Islet precursor cell (in vitro differentiated cells): ENCODE measurements around the gene DCTN3.

Experiments used
- DNase-seq: peaks from one replicate; pipeline ENCODE4 v3.0.0-alpha.2; 2018

Gene DCTN3

DNA sequence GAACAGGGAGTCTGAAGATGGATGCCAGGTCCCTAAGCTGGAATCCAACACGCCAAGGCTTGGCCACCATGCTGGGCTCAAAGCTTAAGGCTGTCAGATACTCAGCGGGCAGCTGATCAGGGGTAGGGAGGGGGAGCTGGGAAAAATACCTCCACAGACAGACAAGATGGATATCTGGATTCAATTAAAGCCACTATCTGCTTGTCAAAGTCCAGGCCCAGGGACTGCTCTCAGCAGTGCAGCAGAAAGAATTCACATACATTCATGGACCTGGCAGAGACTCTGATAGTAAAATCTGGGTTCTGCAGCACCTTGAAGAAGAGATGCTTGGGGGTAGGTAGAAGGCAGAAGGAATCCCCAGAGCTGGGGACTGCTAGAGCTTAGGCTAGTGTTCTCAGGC, 5.2 kb downstream of the DCTN3 start:
- no peak for DNase-seq

DNA sequence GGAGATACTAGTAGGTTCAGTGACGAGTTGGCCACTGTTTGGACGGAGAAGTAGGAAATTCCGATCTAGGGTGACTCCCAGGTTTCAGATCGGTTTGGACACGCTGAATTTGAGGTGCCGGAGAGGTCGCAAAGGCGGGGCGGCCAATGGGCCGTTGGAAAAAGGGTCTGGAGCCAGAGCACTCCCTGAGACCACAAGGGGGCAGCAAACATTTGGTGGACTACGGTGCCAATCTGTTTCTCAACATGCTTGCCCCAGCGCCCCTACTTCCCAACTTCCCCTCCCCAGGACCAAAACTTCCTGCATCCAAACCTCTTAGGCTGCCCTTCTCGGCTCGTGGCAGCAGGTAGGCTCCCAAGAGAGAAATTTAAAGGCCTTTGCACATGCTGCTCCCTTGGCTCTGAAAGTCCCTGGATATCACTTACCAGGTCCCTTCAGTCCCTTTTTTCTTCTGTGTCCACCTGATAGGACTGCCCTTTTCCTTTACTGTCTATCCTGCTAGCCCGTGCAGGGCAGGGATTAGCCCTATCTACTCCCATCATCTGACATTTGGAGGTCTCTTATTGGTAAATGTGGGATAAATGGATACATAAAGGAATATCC, 7.4 kb downstream of the DCTN3 start:
- peak; percentile 78 for DNase-seq

DNA sequence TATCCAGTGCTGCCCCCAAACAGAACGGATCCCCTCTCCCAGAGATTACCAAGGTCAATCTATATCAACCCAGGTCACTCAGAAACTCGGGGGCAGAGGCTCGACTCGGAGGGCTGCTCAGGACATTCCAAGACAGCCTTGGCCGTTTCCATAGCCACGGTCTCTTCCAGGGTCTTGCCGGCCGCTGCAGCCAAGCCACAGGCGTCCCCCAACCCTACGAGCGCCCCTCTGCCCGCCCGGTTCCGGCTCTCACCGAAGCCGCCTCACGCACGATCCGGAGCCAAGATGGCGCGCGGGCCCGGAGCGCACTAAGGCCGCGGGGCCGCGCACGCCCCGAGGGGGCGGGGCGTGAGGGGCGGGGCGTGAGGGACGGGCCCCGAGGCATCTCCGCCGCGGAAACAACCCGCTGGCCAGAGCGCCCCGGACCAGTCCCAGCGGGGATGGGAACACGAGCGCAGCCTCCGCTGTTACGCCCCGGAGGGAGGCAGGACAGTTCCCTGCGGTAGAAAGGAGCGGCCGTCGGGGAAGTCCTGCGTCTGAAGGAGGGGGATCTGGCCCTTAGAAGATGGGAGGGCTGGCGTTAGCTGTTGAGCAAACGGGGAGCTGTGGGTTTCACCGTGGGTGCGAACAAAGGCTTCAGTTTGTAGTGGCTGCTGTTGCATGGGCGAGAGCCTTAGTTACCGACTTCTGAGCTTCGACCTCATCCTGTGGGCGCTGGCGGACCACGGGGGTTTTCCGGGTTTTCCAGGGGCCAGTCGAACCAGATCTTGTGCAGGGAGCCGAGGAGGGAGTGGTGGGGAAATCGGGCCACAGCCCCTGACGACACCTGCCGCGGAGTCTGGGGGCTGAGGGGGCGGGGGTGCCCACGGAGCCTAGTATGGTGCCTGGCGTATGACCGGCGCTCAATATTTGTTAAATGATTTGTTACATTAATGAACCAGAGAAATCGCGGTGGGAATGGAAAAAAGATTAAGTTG, 8.2 kb downstream of the DCTN3 start, which contains the start of gene RPP25L:
Gene RPP25L (minus strand): TSS at position 287 of the 977 bp plus-strand sequence. CDS start 801 bp downstream, outside the sequence.
- DNase-seq = peak; percentile 88

DNA sequence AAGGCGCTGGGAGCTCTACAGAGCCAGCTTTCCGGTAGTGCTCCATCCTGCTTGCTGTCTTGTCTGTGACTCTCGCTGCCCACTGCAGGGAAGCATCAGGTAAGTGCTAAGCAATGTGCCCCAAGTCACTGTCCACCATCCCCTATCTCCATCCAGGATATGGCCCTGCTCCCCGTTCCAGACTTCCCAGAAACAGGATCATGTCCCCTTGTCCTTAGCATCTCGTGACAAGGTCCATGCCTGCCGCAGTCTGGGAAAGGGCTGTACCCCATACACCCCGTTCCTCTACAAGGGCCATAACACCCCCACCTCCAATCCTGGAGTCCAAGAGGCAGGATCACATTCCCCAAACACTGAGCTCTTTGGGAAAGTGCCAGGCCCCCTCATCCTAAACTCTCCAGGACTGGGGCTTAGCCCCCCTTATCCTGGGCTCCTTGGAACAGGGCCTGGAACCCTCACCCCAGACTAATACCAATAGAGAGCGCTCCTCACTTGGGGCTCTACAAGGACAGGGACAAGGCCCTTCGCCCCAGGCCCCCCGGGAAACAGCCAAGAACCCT, 9.0 kb downstream of the DCTN3 start:
- DNase-seq = no peak

DNA sequence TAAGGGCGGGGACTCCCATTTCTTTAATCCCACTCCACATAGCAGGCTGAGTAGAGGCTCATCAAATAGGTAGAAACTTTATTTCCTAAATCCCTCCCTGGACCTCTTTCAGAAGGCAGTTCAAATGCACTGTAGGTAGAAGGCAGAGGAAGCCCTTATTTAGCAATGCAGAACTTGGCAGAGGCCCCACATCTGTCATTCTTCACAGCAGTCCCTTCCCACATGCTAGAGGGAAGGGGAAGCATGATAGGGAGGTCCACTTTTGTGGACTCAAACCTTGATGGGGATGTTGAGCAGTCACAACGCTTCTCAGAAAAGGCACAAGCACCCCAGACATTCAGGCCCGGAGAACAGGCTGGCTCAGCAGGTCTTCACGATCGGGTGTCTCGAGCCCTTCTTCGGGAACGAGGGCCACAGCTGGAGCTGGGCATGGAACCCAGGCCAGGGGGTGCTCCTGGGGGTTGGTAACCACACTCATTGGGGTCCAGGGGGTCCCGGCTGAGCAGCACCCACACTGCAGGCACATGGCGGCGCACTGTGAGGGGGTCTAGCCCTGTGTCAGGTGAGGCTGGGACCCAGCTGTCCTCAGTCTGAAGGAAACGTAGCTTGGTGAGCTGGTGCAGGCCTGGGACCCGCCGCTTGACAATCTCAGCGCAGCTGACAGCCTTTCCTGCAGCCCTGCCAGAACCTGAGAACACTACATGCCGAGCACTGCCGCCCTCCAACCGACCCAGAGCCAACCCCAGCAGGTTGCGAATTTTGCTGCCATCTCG, 9.7 kb downstream of the DCTN3 start:
- DNase-seq = no peak

DNA sequence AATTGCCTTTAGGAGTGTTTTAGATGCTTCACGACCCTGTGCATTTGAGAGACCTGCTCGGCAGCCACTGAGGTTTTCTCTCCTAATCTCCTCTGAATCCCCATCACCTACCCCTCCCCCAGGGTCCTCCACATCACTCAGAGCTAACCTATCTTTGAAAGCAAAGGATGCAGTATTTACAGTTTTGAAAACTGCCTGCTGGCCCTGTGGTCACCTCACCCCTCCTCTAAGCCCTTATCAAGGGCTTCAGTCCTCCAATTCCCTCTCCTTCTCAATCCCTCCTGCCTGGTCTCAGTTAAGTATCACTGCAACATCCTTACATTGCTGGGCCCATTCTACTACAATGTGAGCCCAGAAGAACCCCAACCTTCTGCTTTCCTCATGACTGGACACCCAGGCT, 13.0 kb downstream of the DCTN3 start:
- no peak for DNase-seq

DNA sequence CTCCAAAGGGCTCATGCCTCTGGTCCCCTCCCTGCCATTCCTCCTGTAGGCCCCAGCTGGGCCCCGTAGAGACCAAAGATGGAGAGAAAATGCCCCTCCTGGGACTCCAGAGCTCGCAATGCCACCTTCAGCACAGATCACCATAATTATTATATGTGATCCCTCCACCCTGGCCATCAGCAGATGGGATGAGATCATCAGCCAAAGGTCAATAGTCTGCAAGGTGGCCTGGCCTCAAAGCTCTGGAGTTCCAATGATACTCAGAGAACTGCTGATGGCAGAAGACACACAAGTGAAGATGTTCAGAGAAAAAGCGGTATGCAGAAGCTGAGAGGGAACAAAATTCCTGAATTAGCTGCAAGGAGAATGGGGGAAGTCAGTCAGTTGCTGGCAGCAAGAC, 13.4 kb downstream of the DCTN3 start:
- DNase-seq = no peak

DNA sequence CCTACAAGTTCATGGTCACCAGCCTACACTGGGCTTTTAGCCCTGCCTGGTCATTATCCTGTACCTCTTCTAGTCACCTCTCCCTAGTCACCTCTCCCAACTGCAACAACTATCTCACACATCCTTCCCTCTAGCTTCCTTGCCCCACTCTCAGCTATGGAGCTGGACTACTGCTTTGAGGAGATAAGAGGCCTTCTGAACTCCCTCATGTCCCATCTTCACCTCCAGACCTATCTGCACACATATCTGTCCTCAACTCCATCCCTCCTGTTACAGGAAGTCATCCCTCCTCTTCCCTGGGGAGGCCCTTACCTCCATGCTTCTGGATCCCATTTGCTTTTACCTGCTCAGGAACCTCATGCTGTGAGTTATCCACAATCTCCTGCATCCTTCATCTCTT, 14.1 kb downstream of the DCTN3 start:
- no peak for DNase-seq

DNA sequence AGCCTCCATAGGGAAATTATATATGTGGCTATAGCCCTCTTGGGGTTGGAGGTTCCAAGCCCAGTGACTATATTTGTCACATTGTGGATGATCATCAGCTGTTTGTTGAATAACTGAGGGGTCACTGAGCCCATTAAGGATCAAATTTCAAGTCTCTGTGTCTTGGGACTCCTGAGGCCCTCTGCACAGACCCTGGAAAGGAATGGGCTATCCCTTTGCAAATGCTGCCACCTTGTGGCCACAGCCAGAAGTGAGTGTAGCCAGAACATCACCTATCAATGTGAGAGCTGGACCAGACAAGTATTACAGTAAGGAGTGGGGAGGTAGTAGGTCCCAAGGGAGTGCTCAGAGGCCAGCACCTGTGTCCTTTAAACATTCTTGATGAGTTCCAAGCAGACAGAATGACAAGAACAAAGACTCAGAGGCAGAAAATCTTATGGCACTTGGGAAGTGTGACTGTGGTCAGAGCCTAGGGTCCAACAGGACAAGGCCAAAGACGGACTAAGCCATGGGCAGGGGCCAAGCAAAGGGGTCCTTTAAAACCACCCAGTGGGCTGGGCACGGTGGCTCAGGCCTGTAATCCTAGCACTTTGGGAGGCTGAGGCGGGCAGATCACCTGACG, 16.6 kb downstream of the DCTN3 start:
- DNase-seq = peak; percentile 91

DNA sequence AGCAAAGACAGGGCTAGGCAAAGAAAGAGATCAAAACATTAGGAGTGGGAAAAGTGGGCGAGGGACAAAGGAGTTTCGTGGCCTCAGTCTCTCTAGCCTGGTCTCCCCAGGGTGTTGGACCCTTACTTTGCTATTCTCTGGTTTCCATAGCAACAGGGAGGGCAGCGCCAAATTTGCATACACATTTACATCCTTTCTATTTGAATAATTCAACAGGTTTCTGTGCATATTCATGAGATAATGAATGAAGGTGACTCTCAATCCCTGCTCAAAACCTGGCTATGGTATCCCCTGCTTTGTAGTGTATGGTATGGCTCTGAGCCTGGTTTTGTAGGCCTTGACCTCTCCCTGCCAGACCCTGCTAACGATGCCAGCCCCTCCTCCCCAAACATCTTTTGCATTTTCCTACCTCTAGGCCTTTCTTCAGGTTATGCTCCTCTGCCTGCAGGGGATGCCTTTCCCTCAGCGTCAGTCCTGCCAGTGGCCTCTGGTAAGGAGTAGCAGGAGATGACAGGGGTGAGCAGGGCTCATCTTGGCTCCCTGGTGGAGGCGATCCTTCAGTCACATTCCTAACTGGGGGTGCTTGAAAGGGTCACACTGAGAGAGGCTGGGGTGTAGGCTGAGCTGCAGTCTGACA, 18.2 kb downstream of the DCTN3 start:
- no peak for DNase-seq

DNA sequence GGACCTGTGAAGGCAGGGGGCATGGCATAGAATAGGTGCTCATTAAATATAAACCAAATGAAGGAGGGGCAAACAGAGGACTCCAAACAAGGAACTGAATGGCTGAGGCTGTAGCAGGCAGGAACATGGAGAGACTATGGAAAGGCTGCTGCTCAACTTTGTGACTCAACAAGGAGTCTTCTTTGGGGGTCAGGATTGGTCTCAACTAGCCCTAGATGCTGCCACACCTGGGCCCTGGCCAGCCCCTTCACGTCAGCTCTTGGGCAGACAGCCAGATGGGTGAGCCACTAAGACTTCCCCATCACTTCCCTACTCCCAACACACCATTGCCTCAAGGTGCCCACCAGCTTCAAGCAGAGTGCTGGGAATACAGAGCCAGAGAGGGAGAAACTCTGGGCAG, 19.4 kb downstream of the DCTN3 start:
- no peak for DNase-seq

DNA sequence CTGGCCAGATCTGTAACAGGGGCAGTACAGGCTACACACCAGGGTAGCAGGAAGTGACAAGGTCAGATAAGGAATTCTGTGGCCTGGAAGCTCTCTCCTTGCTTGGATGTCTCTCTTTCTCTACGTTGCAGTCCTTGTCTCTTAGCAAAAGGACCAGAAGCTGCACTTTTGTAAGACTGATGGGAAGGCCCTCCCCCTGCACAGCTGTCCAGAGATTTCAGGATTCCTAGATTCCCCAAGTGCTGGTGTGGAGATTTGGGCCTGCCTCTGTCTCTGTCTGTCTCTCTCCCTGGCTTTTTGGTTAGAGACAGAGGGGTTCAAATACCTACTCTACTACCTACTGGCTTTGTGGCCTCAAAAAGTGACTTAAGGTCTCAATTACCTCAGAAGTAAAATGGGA, 20.7 kb downstream of the DCTN3 start:
- DNase-seq = no peak

DNA sequence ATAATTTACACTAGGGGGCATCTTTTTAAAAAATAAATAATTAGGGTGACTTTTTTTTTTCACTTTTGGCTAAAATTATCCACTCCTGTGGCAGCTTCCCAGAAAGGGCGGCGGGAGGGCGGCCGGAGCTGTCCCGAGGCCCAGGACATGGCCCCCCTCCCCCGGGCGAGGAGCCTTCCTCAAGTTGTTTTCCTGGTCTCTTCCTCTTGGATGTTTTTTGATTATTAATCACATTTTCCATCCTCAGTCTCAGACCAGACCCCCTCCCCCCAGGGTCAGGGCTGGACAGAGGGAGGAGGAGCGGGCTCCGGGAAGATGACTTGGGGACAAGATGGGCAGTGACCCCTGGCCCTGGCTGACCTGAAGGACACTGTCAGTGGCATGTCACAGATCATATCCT, 26.1 kb downstream of the DCTN3 start:
- DNase-seq = no peak

DNA sequence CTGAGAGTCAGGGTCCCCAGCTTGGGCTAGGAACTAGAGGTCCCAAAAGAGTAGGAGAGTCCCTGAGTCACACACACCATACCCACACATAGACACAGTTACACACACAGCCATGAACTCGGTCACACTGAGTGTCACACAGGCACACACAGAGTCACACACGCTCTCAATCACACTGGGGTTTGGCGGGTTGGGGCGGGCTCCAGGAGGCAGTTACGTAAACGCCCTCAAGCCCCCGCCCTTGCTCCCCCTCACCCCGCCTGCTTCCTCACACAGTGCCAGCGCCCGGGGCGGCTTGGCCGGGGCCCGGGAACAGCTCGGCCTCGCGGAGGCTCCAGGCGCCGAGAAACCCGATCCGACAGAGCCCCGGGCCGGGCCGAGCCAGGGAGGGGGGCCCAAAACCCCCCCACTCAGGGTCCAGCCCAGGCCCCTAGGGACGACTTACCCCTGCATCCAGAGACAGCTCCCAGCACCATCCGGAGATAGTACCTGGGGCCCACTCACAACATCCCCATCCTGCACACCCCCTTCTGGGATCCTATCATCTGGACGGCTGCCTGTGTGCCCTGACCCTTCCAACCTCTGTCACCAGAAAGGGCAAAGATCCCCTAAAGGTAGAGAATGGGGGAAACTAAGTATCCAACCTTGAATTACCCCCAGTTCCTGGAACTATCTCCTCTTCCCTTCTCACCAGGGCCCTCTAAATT, 27.2 kb downstream of the DCTN3 start:
- peak; percentile 76 for DNase-seq

DNA sequence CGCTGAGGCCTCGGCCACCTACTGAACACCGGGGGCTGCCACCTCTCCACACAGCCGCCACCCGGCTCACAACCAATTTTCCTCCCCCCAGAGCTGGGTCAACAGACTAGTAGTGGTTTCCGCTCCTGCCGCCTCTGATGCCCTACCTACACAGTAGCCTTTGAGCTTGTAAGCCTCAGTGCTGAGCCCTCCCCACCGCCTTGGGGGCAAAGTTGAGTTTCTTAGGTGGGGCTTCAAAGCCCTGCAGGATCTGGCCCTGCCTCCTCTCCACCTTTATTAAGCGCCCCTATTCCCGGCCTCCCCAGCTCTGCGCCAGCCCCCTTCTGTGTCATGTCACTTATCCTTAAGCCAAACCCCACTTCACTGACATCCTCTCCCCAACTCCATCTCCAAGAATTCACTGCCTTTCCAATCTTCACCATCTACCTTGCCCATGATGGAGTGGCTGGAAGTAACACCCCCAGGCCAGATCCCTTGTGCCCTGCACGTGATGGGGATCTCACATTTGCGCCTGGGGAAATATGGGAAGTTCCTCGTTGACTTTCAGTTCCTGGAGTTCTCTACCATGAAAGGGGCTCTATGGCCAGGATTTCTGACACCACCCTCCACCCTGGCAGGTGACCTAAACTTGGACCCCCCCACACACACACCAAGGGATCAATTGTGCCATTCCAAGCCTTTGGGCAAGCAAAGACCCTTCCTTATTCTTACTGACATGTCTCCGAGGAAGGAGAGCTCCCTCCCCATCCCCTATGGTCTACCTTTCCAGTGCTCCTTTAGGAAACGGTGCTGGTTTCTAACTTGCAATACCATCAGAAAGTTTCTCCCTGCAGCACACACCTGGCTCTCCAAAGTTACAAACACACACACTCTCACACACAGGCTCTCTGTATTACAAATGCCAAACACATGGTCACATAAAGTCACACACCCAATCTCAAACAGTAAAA, 28.1 kb downstream of the DCTN3 start:
- DNase-seq = no peak

DNA sequence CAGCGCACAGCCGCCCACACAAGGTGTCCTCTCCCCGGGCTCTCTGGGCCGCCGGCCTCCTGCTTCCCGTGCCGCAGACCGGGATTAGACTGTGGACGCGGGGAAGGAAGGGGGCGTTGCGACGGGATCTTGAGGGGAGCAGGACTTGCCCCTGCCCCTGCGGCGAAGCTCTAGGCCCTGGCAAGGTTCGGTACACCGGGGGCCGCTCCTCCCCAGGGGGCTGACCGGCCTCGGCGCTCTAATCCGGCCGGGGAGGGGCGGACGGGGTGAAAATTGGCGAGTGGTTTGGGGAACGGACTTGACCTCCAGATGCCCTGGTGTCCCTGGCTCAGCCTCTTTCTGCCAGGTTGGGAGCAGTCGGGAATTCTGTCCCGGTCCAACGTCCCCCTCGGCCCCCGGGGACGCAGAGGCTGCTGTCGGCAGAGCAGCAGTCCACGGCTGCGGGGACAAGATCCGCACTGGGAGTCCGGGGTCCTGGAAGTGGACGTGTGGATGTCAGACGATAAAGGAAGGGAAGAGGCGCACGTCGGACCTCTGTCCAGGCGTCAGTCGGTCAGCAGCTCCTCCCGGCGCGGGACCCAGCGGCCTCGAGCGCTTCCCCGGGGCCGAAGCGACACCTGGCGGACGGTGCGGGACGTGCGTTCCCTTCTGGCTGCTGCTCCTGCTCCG, 28.9 kb downstream of the DCTN3 start:
- peak; percentile 94 for DNase-seq

DNA sequence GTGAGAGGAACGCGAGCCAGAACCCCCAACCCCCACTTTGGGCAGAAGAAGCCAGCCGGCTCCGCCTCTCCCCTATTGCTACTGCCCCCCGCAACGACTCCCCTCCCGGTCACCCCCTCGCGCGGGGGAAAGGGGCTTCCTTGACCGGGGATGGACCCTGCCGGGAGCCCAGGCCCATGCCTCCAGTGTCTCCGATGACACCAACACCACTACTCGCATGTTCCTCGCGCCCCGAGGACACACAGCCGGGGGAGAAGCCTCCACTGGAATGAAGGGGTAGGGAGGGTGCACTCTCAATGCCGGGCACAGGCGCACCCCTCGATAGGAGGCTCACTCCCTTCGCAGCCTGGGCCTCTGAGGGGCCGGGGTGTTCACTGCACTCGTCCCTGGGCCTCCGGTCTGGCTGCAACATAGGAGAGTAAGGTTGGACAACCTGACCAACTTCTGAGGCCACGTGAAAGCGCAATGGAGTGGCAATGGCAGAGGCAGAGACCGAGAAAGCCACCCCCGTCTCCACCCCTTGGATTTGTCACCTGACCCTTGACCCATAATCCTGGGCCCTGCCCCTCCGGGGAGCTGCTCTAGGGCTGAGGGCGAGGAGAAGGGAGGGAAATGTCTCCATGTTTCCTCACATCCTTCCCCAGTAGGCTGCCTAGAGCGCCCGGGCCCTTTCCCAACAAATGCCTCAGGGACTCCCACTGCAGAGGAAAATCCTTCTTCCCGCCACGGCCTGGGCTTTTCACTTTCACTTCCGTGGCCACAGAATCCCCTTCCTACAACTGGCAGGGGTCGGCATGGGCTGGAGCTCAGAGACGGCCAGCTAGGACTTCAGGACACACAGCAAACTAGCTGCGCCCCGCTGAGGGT, 29.7 kb downstream of the DCTN3 start:
- DNase-seq = peak; percentile 65

DNA sequence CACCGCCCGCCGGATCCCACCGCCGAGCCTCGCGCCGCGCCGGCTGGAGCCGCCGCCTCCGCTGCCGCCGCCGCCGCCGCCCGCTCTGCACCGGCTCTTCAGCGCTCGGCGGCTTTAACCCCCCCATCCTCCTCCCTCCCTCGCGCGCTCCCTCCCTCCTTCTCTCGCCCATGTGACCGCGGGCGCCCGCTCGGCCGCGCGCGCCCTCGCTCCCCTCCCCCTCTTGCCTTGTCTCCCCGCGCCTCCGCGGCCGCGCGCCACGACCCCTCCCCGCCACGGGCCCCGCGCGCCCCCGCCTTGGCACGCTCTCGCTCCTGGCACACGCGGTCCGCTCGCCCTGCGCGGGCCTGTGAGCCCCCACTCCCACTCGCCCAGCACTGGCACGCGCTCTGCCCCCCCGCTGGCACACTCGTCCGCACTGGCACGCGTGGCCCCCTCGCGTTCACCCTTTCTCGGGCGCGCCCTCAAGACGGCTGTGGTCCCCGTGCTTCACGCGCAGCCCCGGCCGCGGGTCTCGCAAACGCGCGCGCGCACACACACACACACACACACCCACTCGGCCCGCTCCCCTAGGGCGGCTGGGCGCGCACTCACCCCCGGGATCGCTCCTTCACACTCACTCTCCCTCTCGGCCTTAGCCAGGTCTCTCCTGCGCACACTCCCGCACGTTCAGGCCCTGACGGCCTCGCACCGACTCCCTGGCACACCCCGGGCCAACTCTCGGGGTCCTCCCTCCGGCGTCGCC, 30.5 kb downstream of the DCTN3 start, which contains the start of gene CNTFR:
Gene CNTFR (minus strand): TSS at position 89 of the 745 bp plus-strand sequence. CDS start 20,743 bp downstream, outside the sequence.
- peak; percentile 63 for DNase-seq
